Adipocyte (in vitro differentiated cells): Measurements from ENCODE around the gene C4orf33.
"Not testable (repeated sequence)": the region's sequence is repeated elsewhere in the genome, so short reads cannot be mapped to it uniquely, and the experiment has no call there.

Experiments
- DNase-seq: peaks from one replicate; pipeline ENCODE4 v3.0.0-alpha.2; 2015; ENCODE audit warnings: low read depth
- H3K27me3 ChIP-seq: replicated peaks from 2 replicates; pipeline ENCODE4 v1.7.0; 2013; ENCODE audit warnings: mild to moderate bottlenecking, low read length, moderate library complexity; ENCODE audit not compliant: control insufficient read depth, insufficient read depth
- H3K36me3 ChIP-seq: 2 replicates; pipeline ENCODE4 v1.7.0; 2013; ENCODE audit warnings: low read length, mild to moderate bottlenecking, moderate library complexity; ENCODE audit not compliant: control insufficient read depth, insufficient read depth, severe bottlenecking
- H3K4me1 ChIP-seq: 2 replicates; pipeline ENCODE4 v1.7.0; 2013; ENCODE audit warnings: mild to moderate bottlenecking, low read length, moderate library complexity; ENCODE audit not compliant: control insufficient read depth, insufficient read depth
- H3K4me3 ChIP-seq: 2 replicates; pipeline ENCODE4 v1.7.0; 2013; ENCODE audit warnings: mild to moderate bottlenecking, low read length, moderate library complexity
- H3K9ac ChIP-seq: 2 replicates; pipeline ENCODE4 v1.7.0; 2013; ENCODE audit warnings: mild to moderate bottlenecking, low read length, moderate library complexity
- H3K9me3 ChIP-seq: 2 replicates; pipeline ENCODE4 v1.7.0; 2013; ENCODE audit warnings: mild to moderate bottlenecking, low read length, moderate library complexity; ENCODE audit not compliant: control insufficient read depth

Gene C4orf33

GRCh38 chr4:129092631-129093190 lies 3.2 kb upstream of the C4orf33 start:
- Histone ChIP-seq H3K27me3 (no peaks in the 10 kb centered on the region), H3K4me3 (peak overlapping the region; percentile 93), H3K9ac (peak overlapping the region; percentile 91), H3K9me3 (no peaks in the 10 kb centered on the region), H3K36me3 (no peaks in the 10 kb centered on the region), H3K4me1 (peaks cover 16% of the 10 kb centered on the region)
- peak; percentile 59 for DNase-seq

GRCh38 chr4:129093191-129093920 lies 2.6 kb upstream of the C4orf33 start, which contains the start of gene SCLT1:
Gene SCLT1 (minus strand): TSS chr4:129093539. CDS start chr4:129093103, 436 bp downstream.
- Histone ChIP-seq H3K27me3 (no peaks in the 10 kb centered on the region), H3K9ac (peak within 1 kb of the TSS; percentile 91), H3K9me3 (no peaks in the 10 kb centered on the region), H3K36me3 (no peaks in the 10 kb centered on the region), H3K4me1 (peaks cover 16% of the 10 kb centered on the region), H3K4me3 (peak within 1 kb of the TSS; percentile 93)
- peak; percentile 100 for DNase-seq

- DNase-seq: no peak
- Histone ChIP-seq H3K36me3 (no peaks in the 10 kb centered on the region), H3K4me3 (peak overlapping the region; percentile 93), H3K4me1 (peaks cover 16% of the 10 kb centered on the region), H3K27me3 (no peaks in the 10 kb centered on the region), H3K9ac (peak overlapping the region; percentile 91), H3K9me3 (no peaks in the 10 kb centered on the region)
These were observed 1.6 kb upstream of the C4orf33 start for GRCh38 chr4:129094347-129094746.

- H3K36me3 ChIP-seq: no peaks in the 10 kb centered on the region
- no peaks in the 10 kb centered on the region for H3K27me3 ChIP-seq
- no peak overlapping the region for H3K4me3 ChIP-seq
- peaks cover 5% of the 10 kb centered on the region for H3K4me1 ChIP-seq
- H3K9me3 ChIP-seq: no peaks in the 10 kb centered on the region
- no peak for DNase-seq
- no peak overlapping the region for H3K9ac ChIP-seq
These were observed 2.6 kb downstream of the C4orf33 start for GRCh38 chr4:129098531-129099001.

GRCh38 chr4:129109965-129110824 lies 14.2 kb downstream of the C4orf33 start:
- Histone ChIP-seq H3K27me3 (no peaks in the 10 kb centered on the region), H3K9ac (no peak overlapping the region), H3K4me3 (no peak overlapping the region), H3K36me3 (peaks cover 4% of the 10 kb centered on the region), H3K4me1 (no peaks in the 10 kb centered on the region), H3K9me3 (no peaks in the 10 kb centered on the region)
- DNase-seq: no peak

- DNase-seq: no peak
- Histone ChIP-seq H3K9me3 (no peaks in the 10 kb centered on the region), H3K9ac (no peak overlapping the region), H3K4me1 (no peaks in the 10 kb centered on the region), H3K36me3 (peaks cover 4% of the 10 kb centered on the region), H3K27me3 (no peaks in the 10 kb centered on the region), H3K4me3 (no peak overlapping the region)
These were observed 15.0 kb downstream of the C4orf33 start for GRCh38 chr4:129110931-129111330.

GRCh38 chr4:129111919-129112318 lies 16.0 kb downstream of the C4orf33 start:
- H3K4me1 ChIP-seq: no peaks in the 10 kb centered on the region

GRCh38 chr4:129113434-129113833 lies 17.5 kb downstream of the C4orf33 start:
- H3K4me1 ChIP-seq: no peaks in the 10 kb centered on the region
- H3K27me3 ChIP-seq: no peaks in the 10 kb centered on the region
- H3K36me3 ChIP-seq: peaks cover 4% of the 10 kb centered on the region
- DNase-seq: no peak
- no peak overlapping the region for H3K9ac ChIP-seq
- H3K9me3 ChIP-seq: no peaks in the 10 kb centered on the region
- no peak overlapping the region for H3K4me3 ChIP-seq

More at GRCh38 chr4:129111919-129112318, 16.0 kb downstream of the C4orf33 start:
- no peak overlapping the region for H3K4me3 ChIP-seq
- no peaks in the 10 kb centered on the region for H3K9me3 ChIP-seq
- DNase-seq: no peak
- H3K36me3 ChIP-seq: peaks cover 4% of the 10 kb centered on the region
- no peaks in the 10 kb centered on the region for H3K27me3 ChIP-seq
- H3K9ac ChIP-seq: no peak overlapping the region

GRCh38 chr4:129113919-129114318 lies 18.0 kb downstream of the C4orf33 start:
- H3K27me3 ChIP-seq: no peaks in the 10 kb centered on the region
- no peak for DNase-seq
- no peak overlapping the region for H3K9ac ChIP-seq
- H3K4me1 ChIP-seq: no peaks in the 10 kb centered on the region
- H3K9me3 ChIP-seq: no peaks in the 10 kb centered on the region
- peaks cover 4% of the 10 kb centered on the region for H3K36me3 ChIP-seq
- no peak overlapping the region for H3K4me3 ChIP-seq

- Histone ChIP-seq H3K9ac (no peak overlapping the region), H3K27me3 (no peaks in the 10 kb centered on the region), H3K9me3 (no peaks in the 10 kb centered on the region), H3K36me3 (no peaks in the 10 kb centered on the region), H3K4me1 (no peaks in the 10 kb centered on the region), H3K4me3 (no peak overlapping the region)
- DNase-seq: no peak
These were observed 21.8 kb downstream of the C4orf33 start for GRCh38 chr4:129117705-129118104.

GRCh38 chr4:129126614-129127013 lies 30.7 kb downstream of the C4orf33 start:
- not testable (repeated sequence) for H3K36me3 ChIP-seq, H3K4me3 ChIP-seq, H3K9ac ChIP-seq, H3K9me3 ChIP-seq, DNase-seq, H3K4me1 ChIP-seq, H3K27me3 ChIP-seq
